Right lobe of liver (tissue), 6 donors: ENCODE results near the gene CCDC138. TPM values are rescaled to one million over a fixed set of nuclear protein-coding genes. Genes with fewer than 3 reads are reported as not detected.

Experiments
- ATAC-seq, 4 donors: fragments of 200-7000 bp; cut with Tn5 transposase; one replicate each; pipeline ENCODE4 v1.9.1; 2020; ENCODE audit warnings: mild to moderate bottlenecking in 4 of 4, moderate library complexity in 4 of 4
- DNase-seq, 3 donors: peaks; one replicate each; pipeline ENCODE4 v3.0.0-alpha.2; 2020
- H3K27ac ChIP-seq, 3 donors: fragments of 200-600 bp; one replicate each; pipeline ENCODE4 v1.8.0; 2022
- H3K27me3 ChIP-seq, 2 donors: fragments of 200-600 bp; one replicate each; pipeline ENCODE4 v1.8.0; 2022
- H3K36me3 ChIP-seq, 4 donors: fragments of 200-600 bp; sonication (generic) in 1 of 4; one replicate each; pipeline versions ENCODE4 v1.5.1 to v1.8.0; 2017 to 2022; ENCODE audit warnings: control low read depth in 1 of 4
- H3K4me1 ChIP-seq, 4 donors: fragments of 200-600 bp; sonication (generic) in 1 of 4; one replicate each; pipeline versions ENCODE4 v1.5.1 to v1.8.0; 2017 to 2022; ENCODE audit warnings: control low read depth in 1 of 4
- H3K4me3 ChIP-seq, 3 donors: fragments of 200-600 bp; one replicate each; pipeline ENCODE4 v1.8.0; 2022
- H3K9me3 ChIP-seq, 4 donors: fragments of 200-600 bp; sonication (generic) in 1 of 4; one replicate each; pipeline versions ENCODE4 v1.5.1 to v1.8.0; 2017 to 2022; ENCODE audit warnings: control low read depth in 1 of 4
- POLR2A ChIP-seq: fragments of 450-650 bp; IDR thresholded peaks from one replicate; pipeline ENCODE4 v1.6.1; 2017; ENCODE audit warnings: antibody characterized with exemption, mild to moderate bottlenecking
- WGBS: methylation state at CpG from one replicate; pipeline ENCODE4 v1.1.6; 2018; ENCODE audit warnings: low coverage, low lambda C conversion rate; ENCODE audit not compliant: insufficient coverage; ENCODE audit errors: missing lambda C conversion rate; 5-methylcytosine and 5-hydroxymethylcytosine counted together
- intact Hi-C, 2 donors: fragments of 100-400 bp; cut with DNase I; formaldehyde crosslinking; loops; one replicate each; pipeline versions ENCODE4 v1.11.2 to v1.14.1; 2022
- total RNA-seq, 6 experiments: library from RNA; depleted of rRNA in 2 of 6; stranded (reverse); fragments of >200 nt in 2 of 6; fragmentation: NEBNext Ultra II Directional in 3 of 6; extraction: Animal tissue kit (Norgen Biotek cat#: 25700) in 3 of 6; gene quantifications; one replicate each; pipeline versions ENCODE4 v1.1.0 to v1.2.4, GENCODE V29; 2016 to 2023
- TF ChIP-seq, protein P1 (sequence below), 4 donors: fragments of 200-600 bp in 3 of 4; fragments of 450-650 bp in 1 of 4; IDR thresholded peaks; one replicate each; pipeline versions ENCODE4 v1.5.1 to v1.8.0; 2016 to 2022; ENCODE audit warnings: antibody characterized with exemption in 4 of 4, mild to moderate bottlenecking in 2 of 4
- donor health status: DM: no; HTN: yes; CAD: no.
- donor health status: DM: no; HTN: no; CAD: no.
- donor health status: DM: no; HTN: no; CAD: no.
- donor health status: DM: no; HTN: yes; CAD: no.
- donor health status: DM: no; HTN: yes; CAD: no.

Gene CCDC138
- total RNA-seq, 6 experiments from 2014 or later: 1.3 to 3.3 (median 2.4) TPM

DNA sequence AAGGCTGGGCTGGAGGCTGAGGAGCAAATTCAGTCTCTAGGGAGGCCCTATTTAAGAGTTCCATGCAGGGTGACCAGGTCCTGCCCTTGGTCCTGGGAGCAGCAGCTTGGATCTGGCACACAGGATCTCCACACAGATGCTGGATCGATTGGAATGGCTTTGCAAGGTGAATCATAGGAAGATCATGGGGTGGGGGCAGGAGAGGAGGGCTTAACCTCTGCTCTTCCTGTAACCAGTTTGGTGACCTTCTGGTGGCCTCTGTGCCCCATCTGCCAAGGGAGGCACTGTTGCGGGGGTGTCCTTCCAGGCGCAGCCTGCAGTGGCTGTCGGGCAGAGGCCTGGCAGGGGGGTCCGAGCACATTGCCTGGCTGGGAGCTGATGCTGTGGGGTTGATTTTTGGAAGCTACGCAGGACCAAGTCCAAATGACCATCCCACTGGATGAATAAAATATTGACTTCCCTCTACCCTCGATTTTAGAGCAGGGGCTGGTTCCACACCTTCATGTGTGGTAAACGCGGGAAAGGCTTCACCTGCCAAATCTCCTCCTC lies 122.8 kb downstream of the CCDC138 start:
- no peaks in the 10 kb centered on the region for H3K27me3 ChIP-seq
- no CpG with 5 or more reads among the region's 9 CpGs for WGBS
- no peak overlapping the region for H3K27ac ChIP-seq
- ATAC-seq: no peak
- TF ChIP-seq, protein P1, sequence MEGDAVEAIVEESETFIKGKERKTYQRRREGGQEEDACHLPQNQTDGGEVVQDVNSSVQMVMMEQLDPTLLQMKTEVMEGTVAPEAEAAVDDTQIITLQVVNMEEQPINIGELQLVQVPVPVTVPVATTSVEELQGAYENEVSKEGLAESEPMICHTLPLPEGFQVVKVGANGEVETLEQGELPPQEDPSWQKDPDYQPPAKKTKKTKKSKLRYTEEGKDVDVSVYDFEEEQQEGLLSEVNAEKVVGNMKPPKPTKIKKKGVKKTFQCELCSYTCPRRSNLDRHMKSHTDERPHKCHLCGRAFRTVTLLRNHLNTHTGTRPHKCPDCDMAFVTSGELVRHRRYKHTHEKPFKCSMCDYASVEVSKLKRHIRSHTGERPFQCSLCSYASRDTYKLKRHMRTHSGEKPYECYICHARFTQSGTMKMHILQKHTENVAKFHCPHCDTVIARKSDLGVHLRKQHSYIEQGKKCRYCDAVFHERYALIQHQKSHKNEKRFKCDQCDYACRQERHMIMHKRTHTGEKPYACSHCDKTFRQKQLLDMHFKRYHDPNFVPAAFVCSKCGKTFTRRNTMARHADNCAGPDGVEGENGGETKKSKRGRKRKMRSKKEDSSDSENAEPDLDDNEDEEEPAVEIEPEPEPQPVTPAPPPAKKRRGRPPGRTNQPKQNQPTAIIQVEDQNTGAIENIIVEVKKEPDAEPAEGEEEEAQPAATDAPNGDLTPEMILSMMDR (IDR thresholded peaks at IDR 0.05): no peak
- TF ChIP-seq POLR2A: no peak
- no peak for DNase-seq
- intact Hi-C loops: no loop called here
- no peaks in the 10 kb centered on the region for H3K36me3 ChIP-seq
- no peak overlapping the region for H3K4me3 ChIP-seq
- peaks cover 0 to 21% (median 7%) of the 10 kb centered on the region in 4 donors for H3K4me1 ChIP-seq
- H3K9me3 ChIP-seq: no peaks in the 10 kb centered on the region

DNA sequence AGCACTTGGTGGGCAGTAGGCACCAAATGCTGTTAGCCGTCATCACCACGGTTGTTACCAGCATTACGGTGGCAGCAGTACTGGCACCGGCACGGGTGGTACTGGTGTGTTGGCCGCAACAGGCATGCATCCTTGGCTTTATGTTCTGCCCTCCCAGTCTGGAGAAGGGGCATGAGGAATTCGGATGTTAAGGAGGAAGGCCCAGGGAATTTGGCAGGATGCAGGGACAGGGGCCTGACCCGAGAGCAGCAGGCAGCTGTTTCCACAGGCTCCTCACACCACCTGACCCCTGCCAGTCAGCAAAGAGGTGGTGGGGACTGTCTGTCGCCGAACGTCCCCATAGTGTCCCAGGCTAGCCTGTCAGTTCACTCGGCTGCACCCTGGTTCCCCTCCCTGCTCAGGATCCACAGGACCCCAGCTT lies 123.5 kb downstream of the CCDC138 start:
- DNase-seq (no peak), ATAC-seq (no peak)

DNA sequence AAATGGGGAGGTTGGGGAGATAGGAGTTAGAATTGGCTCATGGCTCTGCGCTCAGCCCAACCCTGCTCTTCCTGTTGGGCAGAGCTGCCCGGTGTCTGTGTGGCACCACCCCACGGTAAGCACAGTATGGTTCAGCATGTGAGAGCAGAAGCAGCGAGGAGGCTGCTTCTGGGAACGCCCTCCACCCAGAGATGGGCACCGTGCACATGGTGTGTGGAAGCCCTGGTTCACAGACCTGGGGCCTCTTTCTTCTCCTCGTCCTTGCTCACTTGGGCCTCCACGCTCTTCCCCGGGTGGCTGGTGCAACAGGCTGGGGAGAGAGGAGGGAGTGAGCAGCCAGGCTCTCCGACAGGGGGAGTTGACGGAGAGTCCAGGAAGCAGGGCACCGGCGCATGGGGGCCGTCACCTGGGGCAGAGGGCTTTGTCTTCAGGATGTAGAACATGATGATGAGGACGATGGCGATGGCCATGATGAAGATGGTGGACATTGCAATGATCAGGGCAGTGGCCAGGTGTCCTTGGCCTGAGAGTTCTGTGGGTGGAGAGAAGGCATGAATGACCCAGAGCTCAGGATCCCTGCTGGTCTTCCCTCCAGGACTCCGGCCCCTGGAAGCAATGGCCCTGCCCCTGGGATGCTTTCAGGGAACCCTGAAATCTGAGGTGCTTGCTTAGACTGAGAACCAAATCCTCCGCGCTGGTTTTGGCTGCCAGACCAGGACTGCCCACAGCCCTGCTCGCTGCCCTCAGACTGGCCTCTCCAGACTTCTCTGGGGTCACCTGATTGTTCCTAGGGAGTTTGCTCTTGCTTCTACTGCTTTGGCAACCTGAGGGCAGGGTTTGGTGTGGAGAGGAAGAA lies 124.2 kb downstream of the CCDC138 start:
- intact Hi-C loops: no loop called here
- Histone ChIP-seq H3K9me3 (no peaks in the 10 kb centered on the region), H3K4me1 (peaks cover 0 to 15% (median 5%) of the 10 kb centered on the region in 4 donors), H3K27me3 (no peaks in the 10 kb centered on the region), H3K36me3 (no peaks in the 10 kb centered on the region), H3K27ac (no peak overlapping the region), H3K4me3 (no peak overlapping the region)
- WGBS: 89% methylated on average over 14 of the region's 20 CpGs
- DNase-seq (peak in 1 of 3 donors; percentile 33), ATAC-seq (no peak)
- TF ChIP-seq, protein P1 (IDR thresholded peaks at IDR 0.05): no peak
- TF ChIP-seq POLR2A: no peak

More for the DNA sequence above, 123.5 kb downstream of the CCDC138 start:
- H3K27ac ChIP-seq: no peak overlapping the region
- WGBS: 100% methylated on average over 1 of the region's 12 CpGs
- TF ChIP-seq, protein P1 (IDR thresholded peaks at IDR 0.05): no peak
- no peak for TF ChIP-seq POLR2A
- no peaks in the 10 kb centered on the region for H3K27me3 ChIP-seq
- peaks cover 0 to 20% (median 7%) of the 10 kb centered on the region in 4 donors for H3K4me1 ChIP-seq
- no peaks in the 10 kb centered on the region for H3K9me3 ChIP-seq
- intact Hi-C loops: no loop called here
- no peak overlapping the region for H3K4me3 ChIP-seq
- no peaks in the 10 kb centered on the region for H3K36me3 ChIP-seq

DNA sequence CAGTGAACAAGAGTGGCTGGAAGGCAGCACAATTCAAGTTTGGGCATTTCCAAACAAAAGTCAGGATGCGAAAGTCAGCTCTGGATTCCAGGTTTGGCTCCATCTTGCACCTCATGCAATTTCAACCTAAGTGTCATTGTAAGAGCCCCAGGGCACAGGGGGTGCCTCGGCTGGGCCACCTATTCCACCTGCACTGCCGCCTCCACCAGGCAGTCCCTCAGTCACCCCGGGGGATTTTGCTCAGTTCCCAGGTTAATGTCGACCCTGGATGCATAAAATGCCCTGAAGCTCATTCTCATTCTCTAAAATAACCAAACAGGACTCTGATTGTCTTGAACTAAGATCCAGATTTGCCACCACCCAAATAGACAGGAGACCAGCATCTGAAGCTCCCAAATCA lies 124.8 kb downstream of the CCDC138 start:
- H3K27ac ChIP-seq: no peak overlapping the region
- H3K9me3 ChIP-seq: no peaks in the 10 kb centered on the region
- intact Hi-C loops: no loop called here
- no peak overlapping the region for H3K4me3 ChIP-seq
- no peak for DNase-seq
- TF ChIP-seq POLR2A: no peak
- TF ChIP-seq, protein P1 (IDR thresholded peaks at IDR 0.05): no peak
- H3K27me3 ChIP-seq: no peaks in the 10 kb centered on the region
- ATAC-seq: no peak
- peaks cover 0 to 8% (median 2%) of the 10 kb centered on the region in 4 donors for H3K4me1 ChIP-seq
- WGBS: 80% methylated on average over 1 of the region's 5 CpGs
- no peaks in the 10 kb centered on the region for H3K36me3 ChIP-seq
